SK-N-SH (cell line): ENCODE measurements around the gene DFFB. TPM values are rescaled to one million over a fixed set of nuclear protein-coding genes. Genes with fewer than 3 reads are reported as not detected.

ENCODE experiments used
- CTCF ChIA-PET: fragments of 300-600, 350-600 bp; formaldehyde crosslinking; extraction: SDS; loops from one replicate; lab custom pipeline; 2021; lab: Yijun Ruan, JAX
- POLR2A ChIA-PET: fragments of 350-600 bp; sonication (Branson Sonifier 250); formaldehyde crosslinking; extraction: SDS; loops from one replicate; lab custom pipeline; 2020; ENCODE audit warnings: antibody characterized with exemption, inconsistent platforms; lab: Yijun Ruan, JAX
- DNase-seq: peaks from one replicate; pipeline ENCODE4 v3.0.0; 2012
- H2AFZ ChIP-seq: fragments of 200-600 bp; sonication (generic); 2 replicates; pipeline ENCODE4 v1.8.1; 2016; ENCODE audit warnings: antibody characterized with exemption, mild to moderate bottlenecking, low read depth
- H3F3A ChIP-seq: fragments of 200-600 bp; sonication (generic); replicated peaks from 2 replicates; pipeline ENCODE3; 2016; ENCODE audit warnings: antibody characterized with exemption, mild to moderate bottlenecking; ENCODE audit not compliant: insufficient read depth
- H3K27ac ChIP-seq, 2 experiments: fragments of 200-500 bp in 1 of 2; fragments of 200-600 bp in 1 of 2; sonication (Bioruptor generic) in 1 of 2; sonication (generic), shearing (Covaris generic) in 1 of 2; 2 replicates each; pipeline versions ENCODE4 v1.5.1 to v1.6.1; 2014 to 2016; ENCODE audit warnings: low read depth in 2 of 2, inconsistent platforms in 1 of 2, low read length in 1 of 2, mild to moderate bottlenecking in 1 of 2, mixed read lengths in 1 of 2
- H3K27me3 ChIP-seq: fragments of 200-600 bp; sonication (generic), shearing (Covaris generic); 2 replicates; pipeline ENCODE4 v1.6.1; 2016; ENCODE audit warnings: mixed run types; ENCODE audit not compliant: insufficient read depth
- H3K36me3 ChIP-seq, 2 experiments: fragments of 200-500 bp in 1 of 2; fragments of 200-600 bp in 1 of 2; sonication (Bioruptor generic) in 1 of 2; sonication (generic) in 1 of 2; replicated peaks in 1 of 2; 2 replicates each; pipeline versions ENCODE3 to v1.5.1; 2014 to 2016; ENCODE audit warnings: low read length in 1 of 2, mild to moderate bottlenecking in 1 of 2; ENCODE audit not compliant: insufficient read depth in 2 of 2, control insufficient read depth in 1 of 2
- H3K4me1 ChIP-seq, 2 experiments: fragments of 200-500 bp in 1 of 2; fragments of 200-600 bp in 1 of 2; sonication (Bioruptor generic) in 1 of 2; sonication (generic), shearing (Covaris generic) in 1 of 2; 2 replicates each; pipeline versions ENCODE4 v1.5.1 to v1.6.1; 2014 to 2016; ENCODE audit warnings: low read depth in 1 of 2, low read length in 1 of 2, mixed run types in 1 of 2; ENCODE audit not compliant: insufficient read depth in 2 of 2, control insufficient read depth in 1 of 2
- H3K4me2 ChIP-seq: fragments of 200-600 bp; sonication (generic), shearing (Covaris generic); 2 replicates; pipeline ENCODE4 v1.6.1; 2017; ENCODE audit warnings: mixed run types
- H3K4me3 ChIP-seq, 2 experiments: fragments of 200-500 bp in 1 of 2; fragments of 200-600 bp in 1 of 2; sonication (Bioruptor generic) in 1 of 2; sonication (generic), shearing (Covaris generic) in 1 of 2; 2 replicates each; pipeline versions ENCODE4 v1.5.1 to v1.8.1; 2014 to 2016; ENCODE audit warnings: low read depth in 2 of 2, inconsistent platforms in 1 of 2, low read length in 1 of 2, mild to moderate bottlenecking in 1 of 2, mixed read lengths in 1 of 2, moderate library complexity in 1 of 2
- H3K79me2 ChIP-seq: fragments of 200-600 bp; sonication (generic); 2 replicates; pipeline ENCODE4 v1.8.1; 2017; ENCODE audit warnings: mild to moderate bottlenecking; ENCODE audit not compliant: insufficient read depth
- H3K9ac ChIP-seq: fragments of 200-600 bp; sonication (generic); 2 replicates; pipeline ENCODE4 v1.6.1; 2017; ENCODE audit warnings: mixed run types
- H3K9me2 ChIP-seq: fragments of 200-600 bp; sonication (generic); 2 replicates; pipeline ENCODE4 v1.6.1; 2017; ENCODE audit warnings: mixed run types
- H3K9me3 ChIP-seq: fragments of 200-600 bp; sonication (generic); 2 replicates; pipeline ENCODE4 v1.6.1; 2017; ENCODE audit warnings: mixed run types, mild to moderate bottlenecking, moderate library complexity
- H4K20me1 ChIP-seq: fragments of 200-600 bp; sonication (generic); 2 replicates; pipeline ENCODE4 v1.6.1; 2017; ENCODE audit warnings: mild to moderate bottlenecking, mixed run types; ENCODE audit not compliant: insufficient read depth
- CTCF ChIP-seq: fragments of 200-600 bp; sonication (generic); IDR thresholded peaks from 2 replicates; pipeline ENCODE4 v1.6.1; 2017; ENCODE audit warnings: antibody characterized with exemption, mild to moderate bottlenecking, moderate library complexity
- EP300 ChIP-seq, 2 experiments: IDR thresholded peaks; 2 replicates each; pipeline versions ENCODE4 v1.4.0 to v1.6.1; 2012; ENCODE audit warnings: borderline replicate concordance in 1 of 2, low read depth in 1 of 2, low read length in 1 of 2
- EZH2phosphoT487 ChIP-seq: fragments of 200-600 bp; sonication (generic); IDR thresholded peaks from 2 replicates; pipeline ENCODE4 v1.6.1; 2017; ENCODE audit warnings: low read depth, mixed run types, mild to moderate bottlenecking, antibody characterized with exemption, moderate library complexity, borderline replicate concordance
- FOSL2 ChIP-seq: IDR thresholded peaks from 2 replicates; pipeline ENCODE4 v1.4.0; 2012; ENCODE audit warnings: low read depth, mild to moderate bottlenecking, moderate library complexity, borderline replicate concordance
- FOXJ3 ChIP-seq: sonication (generic); formaldehyde crosslinking; IDR thresholded peaks from 2 replicates; pipeline ENCODE4 v1.5.1; 2020; ENCODE audit warnings: mild to moderate bottlenecking, missing genetic modification reagents
- FOXM1 ChIP-seq: IDR thresholded peaks from 2 replicates; pipeline ENCODE4 v1.4.0; 2012; ENCODE audit warnings: low read depth, mild to moderate bottlenecking
- GATA2 ChIP-seq: sonication (generic); formaldehyde crosslinking; IDR thresholded peaks from 2 replicates; pipeline ENCODE4 v1.5.0; 2020; ENCODE audit warnings: mild to moderate bottlenecking, missing genetic modification reagents
- JUND ChIP-seq: IDR thresholded peaks from 2 replicates; pipeline ENCODE4 v1.4.0; 2012
- MEF2A ChIP-seq: IDR thresholded peaks from 2 replicates; pipeline ENCODE4 v1.4.0; 2012; ENCODE audit warnings: low read depth, borderline replicate concordance
- MXI1 ChIP-seq: IDR thresholded peaks from 2 replicates; pipeline ENCODE4 v1.6.1; 2012; ENCODE audit warnings: mild to moderate bottlenecking, low read depth, low read length, improper control_type of control experiment
- PBX3 ChIP-seq: IDR thresholded peaks from 2 replicates; pipeline ENCODE4; 2012
- REST ChIP-seq: IDR thresholded peaks from 2 replicates; pipeline ENCODE4 v1.6.1; 2012; ENCODE audit warnings: mild to moderate bottlenecking, low read depth, low read length, moderate library complexity
- RXRA ChIP-seq: IDR thresholded peaks from 2 replicates; pipeline ENCODE4 v1.4.0; 2012; ENCODE audit warnings: low read depth, mild to moderate bottlenecking, borderline replicate concordance
- SIN3A ChIP-seq: IDR thresholded peaks from 2 replicates; pipeline ENCODE4 v1.6.1; 2012; ENCODE audit warnings: low read depth, mild to moderate bottlenecking, low read length, moderate library complexity, borderline replicate concordance
- SMC3 ChIP-seq: IDR thresholded peaks from 2 replicates; pipeline ENCODE4 v1.6.1; 2012; ENCODE audit warnings: low read depth, low read length, improper control_type of control experiment
- TAF1 ChIP-seq: IDR thresholded peaks from 2 replicates; pipeline ENCODE4 v1.6.1; 2012; ENCODE audit warnings: low read depth, mild to moderate bottlenecking, low read length, moderate library complexity, borderline replicate concordance
- TCF12 ChIP-seq: IDR thresholded peaks from 2 replicates; pipeline ENCODE4 v1.4.0; 2012
- TEAD4 ChIP-seq: IDR thresholded peaks from 2 replicates; pipeline ENCODE4 v1.4.0; 2012; ENCODE audit warnings: mild to moderate bottlenecking, borderline replicate concordance; ENCODE audit not compliant: insufficient read depth
- USF1 ChIP-seq: IDR thresholded peaks from 2 replicates; pipeline ENCODE4 v1.4.0; 2012; ENCODE audit warnings: low read depth, borderline replicate concordance
- ZBTB33 ChIP-seq: IDR thresholded peaks from 2 replicates; pipeline ENCODE4 v1.4.0; 2012; ENCODE audit warnings: low read depth, borderline replicate concordance
- WGBS: methylation state at CpG from one replicate; pipeline ENCODE4 v1.1.6; 2017; ENCODE audit warnings: low lambda C conversion rate; 5-methylcytosine and 5-hydroxymethylcytosine counted together
- polyA plus RNA-seq, 3 experiments: library from polyadenylated mRNA; depleted of rRNA; stranded (reverse); fragments of >200 nt; gene quantifications; 2 replicates each; pipeline ENCODE4 v1.2.3, GENCODE V29; 2012

The DFFB gene
- polyA plus RNA-seq, 1 of the 3 experiments (the other 2 are of a cell fraction): 8.2 TPM

GRCh38 chr1:3807769-3808168 lies 49.5 kb upstream of the DFFB start (continued):
- TF ChIP-seq ZBTB33 (no peak), TAF1 (no peak), EZH2phosphoT487 (no peak), SMC3 (no peak), RXRA (no peak), MEF2A (no peak), GATA2 (CRISPR knock-in tag) (no peak), PBX3 (no peak), FOXJ3 (no peak)

- H3K4me2 ChIP-seq: no peak overlapping the region
- no peaks in the 10 kb centered on the region for H4K20me1 ChIP-seq
- no peak overlapping the region for H3K9ac ChIP-seq
- H3K27me3 ChIP-seq: no peaks in the 10 kb centered on the region
- H3K4me3 ChIP-seq: no peak overlapping the region
- H3K4me1 ChIP-seq: peaks cover 0 to 4% of the 10 kb centered on the region in 2 experiments; a peak in 1 of 4 replicates
- H2AFZ ChIP-seq: no peak overlapping the region
- no peaks in the 10 kb centered on the region for H3F3A ChIP-seq
- ChIA-PET CTCF (interaction anchor here (1.8 kb wide), 1 partner anchor 8 kb away, joined by 7 read pairs; no protein-coding TSS in a partner anchor), POLR2A (no interaction called here)
- peaks cover 0 to 1% of the 10 kb centered on the region in 2 experiments for H3K36me3 ChIP-seq
- DNase-seq: no peak
- no peaks in the 10 kb centered on the region for H3K9me2 ChIP-seq
- H3K79me2 ChIP-seq: no peaks in the 10 kb centered on the region
- 75% methylated on average over 3 of the region's 7 CpGs for WGBS
- no peaks in the 10 kb centered on the region for H3K9me3 ChIP-seq
- no peak overlapping the region for H3K27ac ChIP-seq
- TF ChIP-seq FOSL2 (no peak), EZH2phosphoT487 (no peak), TAF1 (no peak), FOXM1 (no peak), SIN3A (no peak), RXRA (no peak), MXI1 (no peak), EP300 (IDR thresholded peaks at IDR 0.05; ENCODE audit: borderline replicate concordance in 1 of 2, low read depth in 1 of 2, low read length in 1 of 2) (no peak), CTCF (no peak), PBX3 (no peak), JUND (no peak), TCF12 (no peak), REST (no peak), TEAD4 (no peak), USF1 (no peak)
These were observed 47.6 kb upstream of the DFFB start for GRCh38 chr1:3809680-3810079.
